Activated CD4-positive, alpha-beta memory T cell treated with anti-CD3 and anti-CD28 coated beads, Interleukin-2, amount 10 ng/mL, durations not matched to agents 7 days and 5 days (primary cell): ENCODE results near the gene SLC15A5. TPM values are rescaled to one million over a fixed set of nuclear protein-coding genes. Genes with fewer than 3 reads are reported as not detected.

Source experiments
- CTCF ChIA-PET: fragments of 350-600 bp; sonication (Branson Sonifier 250); formaldehyde crosslinking; loops from one replicate; lab custom pipeline; 2021; ENCODE audit warnings: antibody characterized with exemption, inconsistent platforms; lab: Charles Lee
- POLR2A ChIA-PET: fragments of 350-600 bp; sonication (Branson Sonifier 250); formaldehyde crosslinking; loops from one replicate; lab custom pipeline; 2021; ENCODE audit warnings: antibody characterized with exemption; lab: Charles Lee
- DNase-seq: peaks from one replicate; pipeline ENCODE4 v3.0.0-alpha.2; 2020
- H3K27ac Mint-ChIP-seq: one replicate; pipeline ENCODE4 v1.8.0; 2021; ENCODE audit warnings: mild to moderate bottlenecking, mixed read lengths
- H3K27me3 Mint-ChIP-seq: one replicate; pipeline ENCODE4 v1.8.0; 2021; ENCODE audit warnings: mixed read lengths
- H3K36me3 Mint-ChIP-seq: one replicate; pipeline ENCODE4 v1.8.0; 2021; ENCODE audit warnings: low read depth, mixed read lengths
- H3K4me1 Mint-ChIP-seq: one replicate; pipeline ENCODE4 v1.8.0; 2021; ENCODE audit warnings: mixed read lengths
- H3K4me3 Mint-ChIP-seq: one replicate; pipeline ENCODE4 v1.8.0; 2021; ENCODE audit warnings: mild to moderate bottlenecking, mixed read lengths
- H3K9me3 Mint-ChIP-seq: one replicate; pipeline ENCODE4 v1.8.0; 2021; ENCODE audit warnings: mixed read lengths
- total RNA-seq, 2 experiments: library from RNA; stranded (reverse); gene quantifications; one replicate each; pipeline ENCODE4 v1.2.3, GENCODE V29; 2021

The SLC15A5 gene
- total RNA-seq, 2 experiments from 2014 or later, result not detected

DNA sequence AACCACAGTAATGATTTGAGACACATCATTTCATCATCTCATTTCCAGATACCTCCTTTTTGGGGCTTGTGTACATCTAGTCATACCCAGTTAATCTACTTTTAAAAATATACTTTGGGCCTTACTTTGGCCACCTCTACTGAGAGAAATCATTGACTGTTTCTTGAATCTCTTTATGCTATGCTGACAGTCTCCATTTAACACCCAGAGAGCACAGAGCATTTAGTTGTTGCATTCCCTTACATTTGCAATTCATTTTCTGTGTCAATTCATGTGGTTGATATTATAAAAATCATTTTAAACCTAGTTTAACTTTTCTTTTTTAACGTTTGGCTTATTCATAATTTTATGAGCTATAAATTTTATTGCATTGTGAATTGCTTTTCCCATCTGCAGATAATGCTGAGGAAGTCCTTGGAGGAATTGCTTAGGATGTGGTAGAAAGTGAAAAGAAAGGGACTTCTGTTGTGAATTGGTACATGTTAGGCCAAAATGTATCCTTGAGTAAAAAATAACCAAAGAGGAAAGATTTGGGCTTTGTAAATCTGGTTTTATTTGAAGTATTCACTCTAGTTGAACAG, 17.0 kb upstream of the SLC15A5 start:
- H3K4me3 Mint-ChIP-seq, result no peak overlapping the region
- no peaks in the 10 kb centered on the region for H3K36me3 Mint-ChIP-seq
- no peak for DNase-seq
- POLR2A ChIA-PET, result no interaction called here
- no peaks in the 10 kb centered on the region for H3K4me1 Mint-ChIP-seq
- no peaks in the 10 kb centered on the region for H3K27me3 Mint-ChIP-seq
- CTCF ChIA-PET, result interaction anchor here (0.6 kb wide), 1 partner anchor 21 kb away, joined by 3 read pairs; no protein-coding TSS in a partner anchor
- H3K9me3 Mint-ChIP-seq, result peaks cover 7% of the 10 kb centered on the region
- H3K27ac Mint-ChIP-seq, result no peak overlapping the region

- CTCF ChIA-PET, result no interaction called here
- POLR2A ChIA-PET, result no interaction called here
- H3K4me1 Mint-ChIP-seq, result no peaks in the 10 kb centered on the region
- H3K27ac Mint-ChIP-seq, result no peak overlapping the region
- H3K4me3 Mint-ChIP-seq, result no peak overlapping the region
- H3K9me3 Mint-ChIP-seq, result peaks cover 8% of the 10 kb centered on the region
- H3K36me3 Mint-ChIP-seq, result no peaks in the 10 kb centered on the region
- DNase-seq, result no peak
- H3K27me3 Mint-ChIP-seq, result no peaks in the 10 kb centered on the region
These were observed 13.5 kb upstream of the SLC15A5 start for GRCh38 chr12:16291032-16291431.

- CTCF ChIA-PET, result no interaction called here
- POLR2A ChIA-PET, result no interaction called here
- H3K9me3 Mint-ChIP-seq, result peaks cover 6% of the 10 kb centered on the region
- no peaks in the 10 kb centered on the region for H3K4me1 Mint-ChIP-seq
- no peaks in the 10 kb centered on the region for H3K36me3 Mint-ChIP-seq
- no peak overlapping the region for H3K27ac Mint-ChIP-seq
- no peaks in the 10 kb centered on the region for H3K27me3 Mint-ChIP-seq
- no peak overlapping the region for H3K4me3 Mint-ChIP-seq
- DNase-seq, result no peak
These were observed 8.1 kb upstream of the SLC15A5 start for GRCh38 chr12:16285586-16285985.

DNA sequence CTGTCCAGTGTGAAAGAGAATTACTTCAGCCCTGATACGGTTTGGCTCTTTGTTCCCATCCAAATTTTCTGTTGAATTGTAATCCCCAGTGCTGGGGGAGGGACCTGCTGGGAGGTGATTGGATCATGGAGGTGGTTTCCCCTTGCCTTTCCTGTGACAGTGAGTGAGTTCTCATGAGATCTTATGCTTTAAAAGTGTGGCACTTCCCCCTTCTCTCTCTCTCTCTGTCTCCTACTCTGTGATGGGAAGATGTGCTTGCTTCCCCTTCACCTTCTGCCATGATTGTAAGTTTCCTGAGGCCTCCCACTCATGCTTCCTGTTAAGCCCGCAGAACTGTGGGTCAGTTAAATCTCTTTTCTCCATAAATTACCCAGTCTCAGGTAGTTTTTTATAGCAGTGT, 5.5 kb upstream of the SLC15A5 start:
- peaks cover 8% of the 10 kb centered on the region for H3K9me3 Mint-ChIP-seq
- POLR2A ChIA-PET, result no interaction called here
- H3K27me3 Mint-ChIP-seq, result no peaks in the 10 kb centered on the region
- no peak for DNase-seq
- H3K36me3 Mint-ChIP-seq, result no peaks in the 10 kb centered on the region
- no peaks in the 10 kb centered on the region for H3K4me1 Mint-ChIP-seq
- no peak overlapping the region for H3K4me3 Mint-ChIP-seq
- CTCF ChIA-PET, result no interaction called here
- no peak overlapping the region for H3K27ac Mint-ChIP-seq

DNA sequence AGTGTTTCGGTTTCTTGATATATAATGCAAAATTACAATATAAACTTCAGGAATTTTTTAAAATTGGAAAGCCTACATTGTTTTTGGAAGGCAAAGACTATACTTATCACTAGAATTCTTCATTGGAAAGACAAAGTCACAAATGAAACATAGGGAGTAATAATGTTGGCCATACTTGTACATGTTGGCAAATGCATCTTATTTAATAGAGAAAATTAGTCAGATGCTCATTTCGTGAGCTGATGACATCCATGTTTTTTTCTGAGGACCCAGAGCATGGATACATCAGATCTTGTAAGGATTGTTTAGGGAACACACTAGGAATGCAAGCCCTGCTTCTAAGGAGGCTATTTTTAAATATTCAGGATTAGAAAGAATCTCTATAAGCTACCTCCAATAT, 4.6 kb upstream of the SLC15A5 start:
- DNase-seq, result no peak
- Mint-ChIP-seq H3K27ac (no peak overlapping the region), H3K36me3 (no peaks in the 10 kb centered on the region), H3K4me1 (no peaks in the 10 kb centered on the region), H3K4me3 (no peak overlapping the region), H3K9me3 (peaks cover 7% of the 10 kb centered on the region), H3K27me3 (no peaks in the 10 kb centered on the region)
- ChIA-PET CTCF (no interaction called here), POLR2A (no interaction called here)

DNA sequence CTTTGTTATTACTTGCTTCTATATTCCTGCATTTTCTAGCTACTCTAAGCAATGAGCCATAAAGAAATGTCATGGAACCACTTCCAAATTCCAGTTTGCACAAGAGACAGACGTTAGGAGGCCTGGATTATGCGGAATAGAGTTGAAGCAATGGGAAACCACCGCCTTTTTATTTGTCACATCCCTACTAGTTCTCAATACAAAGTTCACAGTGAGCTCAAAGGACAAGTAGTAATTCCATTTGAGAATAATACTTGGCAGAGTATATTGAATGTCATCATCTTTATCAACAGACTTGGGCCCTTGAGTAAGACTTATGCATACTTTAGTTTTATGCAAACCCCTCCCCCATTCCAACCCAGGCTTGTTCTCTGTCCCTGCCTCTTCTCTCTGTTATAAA, 3.7 kb upstream of the SLC15A5 start:
- Mint-ChIP-seq H3K27me3 (no peaks in the 10 kb centered on the region), H3K36me3 (no peaks in the 10 kb centered on the region), H3K4me3 (no peak overlapping the region), H3K9me3 (peaks cover 7% of the 10 kb centered on the region), H3K4me1 (no peaks in the 10 kb centered on the region), H3K27ac (no peak overlapping the region)
- DNase-seq, result no peak
- ChIA-PET POLR2A (no interaction called here), CTCF (no interaction called here)

DNA sequence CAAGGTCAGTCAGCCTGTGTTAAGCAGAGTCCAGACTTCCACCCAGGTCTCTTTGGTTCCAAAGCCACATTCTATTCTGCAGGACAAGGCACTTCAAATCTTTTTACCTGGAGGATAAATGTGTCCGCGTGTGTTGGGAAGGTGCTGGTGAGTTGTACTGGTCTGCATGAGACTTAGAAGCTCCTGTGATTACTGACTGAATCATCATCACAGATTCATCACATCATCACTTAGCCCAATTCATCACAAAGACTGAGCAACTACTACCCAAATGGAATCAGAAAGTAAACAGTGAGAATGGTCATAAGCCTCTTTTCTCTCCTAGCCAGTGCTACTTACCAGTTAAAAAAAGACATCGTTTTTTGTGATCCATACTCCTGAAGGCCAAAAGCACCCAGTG, 5.3 kb downstream of the SLC15A5 start:
- DNase-seq, result no peak
- no peaks in the 10 kb centered on the region for H3K4me1 Mint-ChIP-seq
- no peak overlapping the region for H3K27ac Mint-ChIP-seq
- H3K36me3 Mint-ChIP-seq, result no peaks in the 10 kb centered on the region
- no peaks in the 10 kb centered on the region for H3K27me3 Mint-ChIP-seq
- ChIA-PET POLR2A (no interaction called here), CTCF (no interaction called here)
- H3K4me3 Mint-ChIP-seq, result no peak overlapping the region
- H3K9me3 Mint-ChIP-seq, result no peaks in the 10 kb centered on the region

GRCh38 chr12:16271062-16271461, 6.4 kb downstream of the SLC15A5 start:
- H3K27ac Mint-ChIP-seq, result no peak overlapping the region
- H3K36me3 Mint-ChIP-seq, result no peaks in the 10 kb centered on the region
- H3K4me3 Mint-ChIP-seq, result no peak overlapping the region
- H3K4me1 Mint-ChIP-seq, result no peaks in the 10 kb centered on the region
- DNase-seq, result no peak
- H3K9me3 Mint-ChIP-seq, result no peaks in the 10 kb centered on the region
- CTCF ChIA-PET, result no interaction called here
- POLR2A ChIA-PET, result no interaction called here
- no peaks in the 10 kb centered on the region for H3K27me3 Mint-ChIP-seq

- Mint-ChIP-seq H3K27ac (no peak overlapping the region), H3K9me3 (no peaks in the 10 kb centered on the region), H3K36me3 (no peaks in the 10 kb centered on the region), H3K27me3 (no peaks in the 10 kb centered on the region), H3K4me3 (no peak overlapping the region), H3K4me1 (no peaks in the 10 kb centered on the region)
- DNase-seq, result no peak
- ChIA-PET CTCF (no interaction called here), POLR2A (no interaction called here)
These were observed 7.5 kb downstream of the SLC15A5 start for GRCh38 chr12:16269946-16270345.

GRCh38 chr12:16266085-16266484, 11.4 kb downstream of the SLC15A5 start:
- H3K4me3 Mint-ChIP-seq, result no peak overlapping the region
- H3K36me3 Mint-ChIP-seq, result no peaks in the 10 kb centered on the region

GRCh38 chr12:16261944-16262475, 15.5 kb downstream of the SLC15A5 start:
- POLR2A ChIA-PET, result no interaction called here
- no peaks in the 10 kb centered on the region for H3K36me3 Mint-ChIP-seq
- CTCF ChIA-PET, result no interaction called here
- H3K27me3 Mint-ChIP-seq, result no peaks in the 10 kb centered on the region
- no peak overlapping the region for H3K4me3 Mint-ChIP-seq
- no peak overlapping the region for H3K27ac Mint-ChIP-seq
- DNase-seq, result no peak
- peaks cover 4% of the 10 kb centered on the region for H3K9me3 Mint-ChIP-seq
- no peaks in the 10 kb centered on the region for H3K4me1 Mint-ChIP-seq

More at GRCh38 chr12:16266085-16266484, 11.4 kb downstream of the SLC15A5 start:
- POLR2A ChIA-PET, result no interaction called here
- no peaks in the 10 kb centered on the region for H3K4me1 Mint-ChIP-seq
- H3K27ac Mint-ChIP-seq, result no peak overlapping the region
- CTCF ChIA-PET, result no interaction called here
- H3K27me3 Mint-ChIP-seq, result no peaks in the 10 kb centered on the region
- no peak for DNase-seq
- peaks cover 4% of the 10 kb centered on the region for H3K9me3 Mint-ChIP-seq

GRCh38 chr12:16260206-16260605, 17.3 kb downstream of the SLC15A5 start:
- DNase-seq, result no peak
- ChIA-PET CTCF (no interaction called here), POLR2A (no interaction called here)
- no peak overlapping the region for H3K27ac Mint-ChIP-seq
- H3K9me3 Mint-ChIP-seq, result peaks cover 4% of the 10 kb centered on the region
- H3K27me3 Mint-ChIP-seq, result no peaks in the 10 kb centered on the region
- H3K36me3 Mint-ChIP-seq, result no peaks in the 10 kb centered on the region
- no peaks in the 10 kb centered on the region for H3K4me1 Mint-ChIP-seq
- no peak overlapping the region for H3K4me3 Mint-ChIP-seq

DNA sequence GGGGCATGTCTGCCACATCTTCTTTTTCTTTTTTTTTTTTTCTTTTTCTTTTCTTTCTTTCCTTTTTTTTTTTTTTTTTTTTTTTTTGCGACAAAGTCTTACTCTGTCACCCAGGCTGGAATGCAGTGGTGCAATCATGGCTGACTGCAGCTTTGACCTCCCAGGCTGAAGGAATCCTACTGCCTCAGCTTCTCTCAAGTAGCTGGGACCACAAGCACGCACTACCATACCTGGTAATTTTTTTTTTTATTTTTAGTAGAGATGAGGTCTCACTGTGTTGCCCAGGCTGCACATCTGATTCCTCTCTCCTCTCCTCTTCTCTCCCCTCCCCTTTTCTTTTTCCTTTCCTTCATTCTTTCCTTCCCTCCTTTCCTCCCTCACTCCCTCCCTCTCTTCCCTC, 18.5 kb downstream of the SLC15A5 start:
- ChIA-PET CTCF (no interaction called here), POLR2A (no interaction called here)
- DNase-seq, result no peak
- Mint-ChIP-seq H3K4me1 (no peaks in the 10 kb centered on the region), H3K4me3 (no peak overlapping the region), H3K27ac (no peak overlapping the region), H3K9me3 (peaks cover 3% of the 10 kb centered on the region), H3K27me3 (no peaks in the 10 kb centered on the region), H3K36me3 (no peaks in the 10 kb centered on the region)

GRCh38 chr12:16246264-16246663, 31.2 kb downstream of the SLC15A5 start:
- H3K27me3 Mint-ChIP-seq, result no peaks in the 10 kb centered on the region
- no peak overlapping the region for H3K4me3 Mint-ChIP-seq
- H3K36me3 Mint-ChIP-seq, result no peaks in the 10 kb centered on the region
- ChIA-PET POLR2A (no interaction called here), CTCF (no interaction called here)
- H3K4me1 Mint-ChIP-seq, result no peaks in the 10 kb centered on the region
- no peak for DNase-seq
- peaks cover 2% of the 10 kb centered on the region for H3K9me3 Mint-ChIP-seq
- H3K27ac Mint-ChIP-seq, result no peak overlapping the region
